HepG2 (cell line): Measurements from ENCODE around the gene CASKIN2. TPM values are rescaled to one million over a fixed set of nuclear protein-coding genes. Genes with fewer than 3 reads are reported as not detected.

Experiments
- PHF8 ChIP-seq: sonication (generic); formaldehyde crosslinking; IDR thresholded peaks from 2 replicates; pipeline ENCODE4 v1.5.0; 2020; ENCODE audit warnings: missing genetic modification reagents
- RAD21 ChIP-seq: fragments of 450-650 bp; formaldehyde crosslinking; IDR thresholded peaks from 2 replicates; pipeline ENCODE4 v1.5.0; 2020; ENCODE audit warnings: mild to moderate bottlenecking
- RFXAP ChIP-seq: sonication (generic); formaldehyde crosslinking; IDR thresholded peaks from 2 replicates; pipeline ENCODE4 v1.4.0; 2020; ENCODE audit warnings: missing genetic modification reagents, borderline replicate concordance
- TRAFD1 ChIP-seq: sonication (generic); formaldehyde crosslinking; IDR thresholded peaks from 2 replicates; pipeline ENCODE4 v1.5.1; 2020; ENCODE audit warnings: missing genetic modification reagents, mild to moderate bottlenecking, borderline replicate concordance
- ZBTB43 ChIP-seq: sonication (generic); formaldehyde crosslinking; conservative IDR thresholded peaks from 2 replicates; pipeline ENCODE4 v1.4.0; 2020; ENCODE audit warnings: missing genetic modification reagents
- ZNF414 ChIP-seq: sonication (generic); formaldehyde crosslinking; IDR thresholded peaks from 2 replicates; pipeline ENCODE4 v1.5.0; 2020; ENCODE audit warnings: missing genetic modification reagents
- ZNF577 ChIP-seq: sonication (generic); formaldehyde crosslinking; IDR thresholded peaks from 2 replicates; pipeline ENCODE4 v1.4.0; 2020; ENCODE audit warnings: mild to moderate bottlenecking, low read depth, missing genetic modification reagents, borderline replicate concordance
- ZNF709 ChIP-seq: sonication (generic); formaldehyde crosslinking; IDR thresholded peaks from 2 replicates; pipeline ENCODE4 v1.5.0; 2020; ENCODE audit warnings: mild to moderate bottlenecking, missing genetic modification reagents
- ZNF788 ChIP-seq: sonication (generic); formaldehyde crosslinking; IDR thresholded peaks from 2 replicates; pipeline ENCODE4 v1.5.0; 2020; ENCODE audit warnings: mild to moderate bottlenecking, missing genetic modification reagents, borderline replicate concordance
- polyA plus RNA-seq, 8 experiments: library from polyadenylated mRNA; depleted of rRNA in 3 of 8; stranded (reverse) in 7 of 8; unstranded in 1 of 8; fragments of >200 nt; fragmentation: Illumina TruSeq in 4 of 8; extraction: Trizol in 4 of 8; gene quantifications; 2 replicates each; pipeline versions ENCODE4 v1.2.1 to v1.2.3, GENCODE V29; 2011 to 2016; ENCODE audit warnings: low read depth in 4 of 8, missing spikeins in 1 of 8, mixed read lengths in 1 of 8; ENCODE audit not compliant: insufficient read depth in 1 of 8
- total RNA-seq, 5 experiments: library from RNA; depleted of rRNA; stranded (reverse); fragments of >200 nt; fragmentation: Illumina TruSeq; extraction: Trizol; gene quantifications; 2 replicates each; pipeline ENCODE4 v1.2.3, GENCODE V29; 2016; ENCODE audit warnings: low read depth in 1 of 5
- TF ChIP-seq, protein P1 (sequence below): sonication (generic); formaldehyde crosslinking; IDR thresholded peaks from 2 replicates; pipeline ENCODE4 v1.4.0; 2020; ENCODE audit warnings: low read depth, missing genetic modification reagents
- TF ChIP-seq, protein P2 (sequence below): sonication (generic); formaldehyde crosslinking; IDR thresholded peaks from 2 replicates; pipeline ENCODE4 v1.4.0; 2020; ENCODE audit warnings: missing genetic modification reagents; ENCODE audit errors: not compliant biosample characterization
- TF ChIP-seq, protein P3 (sequence below): sonication (generic); formaldehyde crosslinking; IDR thresholded peaks from 2 replicates; pipeline ENCODE4 v1.9.0; 2021; ENCODE audit warnings: missing genetic modification reagents, borderline replicate concordance
- TF ChIP-seq, protein P4 (sequence below), 2 experiments: sonication (generic) in 1 of 2; formaldehyde crosslinking in 1 of 2; IDR thresholded peaks; 2 replicates each; pipeline versions ENCODE4 v1.4.0 to v1.6.1; 2018 to 2020; ENCODE audit warnings: missing genetic modification reagents in 2 of 2, borderline replicate concordance in 1 of 2, low read depth in 1 of 2, mild to moderate bottlenecking in 1 of 2, missing biosample characterization in 1 of 2

Gene CASKIN2
- total and polyA plus RNA-seq, 2 of the 13 experiments (the other 11 are each of a cell fraction or from before 2014, with no cell fraction given), result 5.2 to 7.8 TPM

DNA sequence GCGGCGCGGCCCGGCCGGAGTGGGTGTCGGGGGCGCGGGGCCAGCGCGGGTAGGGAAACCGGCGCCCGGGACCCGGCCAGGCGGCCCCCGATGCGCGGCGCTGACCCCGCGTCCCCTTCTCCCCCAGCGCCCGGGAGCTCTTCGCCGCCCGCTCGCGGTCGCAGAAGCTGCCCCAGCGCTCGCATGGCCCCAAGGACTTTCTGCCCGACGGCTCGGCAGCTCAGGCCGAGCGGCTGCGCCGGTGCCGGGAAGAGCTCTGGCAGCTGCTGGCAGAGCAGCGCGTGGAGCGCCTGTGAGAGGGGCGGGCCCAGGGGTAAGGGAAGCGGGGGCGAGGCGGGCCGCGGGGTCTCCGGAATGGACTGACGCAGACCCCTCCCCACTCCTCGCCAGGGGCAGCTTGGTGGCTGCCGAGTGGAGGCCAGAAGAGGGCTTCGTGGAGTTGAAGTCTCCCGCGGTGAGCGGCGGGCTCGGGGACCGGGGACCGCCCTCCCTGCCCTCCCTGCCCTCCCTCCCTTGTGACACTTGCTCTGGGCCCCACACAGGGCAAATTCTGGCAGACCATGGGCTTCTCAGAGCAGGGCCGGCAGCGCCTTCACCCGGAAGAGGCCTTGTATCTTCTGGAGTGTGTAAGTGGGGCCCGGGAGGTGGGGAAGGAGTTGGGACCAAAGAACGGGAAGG is 1.4 kb upstream of the CASKIN2 start (continued):
- TF ChIP-seq, protein P1, sequence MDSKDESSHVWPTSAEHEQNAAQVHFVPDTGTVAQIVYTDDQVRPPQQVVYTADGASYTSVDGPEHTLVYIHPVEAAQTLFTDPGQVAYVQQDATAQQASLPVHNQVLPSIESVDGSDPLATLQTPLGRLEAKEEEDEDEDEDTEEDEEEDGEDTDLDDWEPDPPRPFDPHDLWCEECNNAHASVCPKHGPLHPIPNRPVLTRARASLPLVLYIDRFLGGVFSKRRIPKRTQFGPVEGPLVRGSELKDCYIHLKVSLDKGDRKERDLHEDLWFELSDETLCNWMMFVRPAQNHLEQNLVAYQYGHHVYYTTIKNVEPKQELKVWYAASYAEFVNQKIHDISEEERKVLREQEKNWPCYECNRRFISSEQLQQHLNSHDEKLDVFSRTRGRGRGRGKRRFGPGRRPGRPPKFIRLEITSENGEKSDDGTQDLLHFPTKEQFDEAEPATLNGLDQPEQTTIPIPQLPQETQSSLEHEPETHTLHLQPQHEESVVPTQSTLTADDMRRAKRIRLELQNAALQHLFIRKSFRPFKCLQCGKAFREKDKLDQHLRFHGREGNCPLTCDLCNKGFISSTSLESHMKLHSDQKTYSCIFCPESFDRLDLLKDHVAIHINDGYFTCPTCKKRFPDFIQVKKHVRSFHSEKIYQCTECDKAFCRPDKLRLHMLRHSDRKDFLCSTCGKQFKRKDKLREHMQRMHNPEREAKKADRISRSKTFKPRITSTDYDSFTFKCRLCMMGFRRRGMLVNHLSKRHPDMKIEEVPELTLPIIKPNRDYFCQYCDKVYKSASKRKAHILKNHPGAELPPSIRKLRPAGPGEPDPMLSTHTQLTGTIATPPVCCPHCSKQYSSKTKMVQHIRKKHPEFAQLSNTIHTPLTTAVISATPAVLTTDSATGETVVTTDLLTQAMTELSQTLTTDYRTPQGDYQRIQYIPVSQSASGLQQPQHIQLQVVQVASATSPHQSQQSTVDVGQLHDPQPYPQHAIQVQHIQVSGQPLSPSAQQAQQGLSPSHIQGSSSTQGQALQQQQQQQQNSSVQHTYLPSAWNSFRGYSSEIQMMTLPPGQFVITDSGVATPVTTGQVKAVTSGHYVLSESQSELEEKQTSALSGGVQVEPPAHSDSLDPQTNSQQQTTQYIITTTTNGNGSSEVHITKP, result 0 out of 2 replicates have a peak, but pooled peaks have one; percentile 37
- no peak for TF ChIP-seq ZBTB43 (CRISPR knock-in tag)
- TF ChIP-seq ZNF414, result 0 out of 2 replicates have a peak, but pooled peaks have one; percentile 34
- TF ChIP-seq TRAFD1, result no peak
- TF ChIP-seq PHF8 (CRISPR knock-in tag), result peak; percentile 51; the same call in 1 of the 2 replicates
- TF ChIP-seq RFXAP, result no peak
- TF ChIP-seq ZNF788 (CRISPR knock-in tag), result peak; percentile 7; the same call in 1 of the 2 replicates
- TF ChIP-seq RAD21, result no peak
- no peak for TF ChIP-seq ZNF577 (CRISPR knock-in tag)
- TF ChIP-seq, protein P2, sequence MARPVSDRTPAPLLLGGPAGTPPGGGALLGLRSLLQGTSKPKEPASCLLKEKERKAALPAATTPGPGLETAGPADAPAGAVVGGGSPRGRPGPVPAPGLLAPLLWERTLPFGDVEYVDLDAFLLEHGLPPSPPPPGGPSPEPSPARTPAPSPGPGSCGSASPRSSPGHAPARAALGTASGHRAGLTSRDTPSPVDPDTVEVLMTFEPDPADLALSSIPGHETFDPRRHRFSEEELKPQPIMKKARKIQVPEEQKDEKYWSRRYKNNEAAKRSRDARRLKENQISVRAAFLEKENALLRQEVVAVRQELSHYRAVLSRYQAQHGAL (CRISPR knock-in tag), result no peak
- 0 out of 2 replicates have a peak, but pooled peaks have one; percentile 2 for TF ChIP-seq ZNF709 (CRISPR knock-in tag)
- TF ChIP-seq, protein P3, sequence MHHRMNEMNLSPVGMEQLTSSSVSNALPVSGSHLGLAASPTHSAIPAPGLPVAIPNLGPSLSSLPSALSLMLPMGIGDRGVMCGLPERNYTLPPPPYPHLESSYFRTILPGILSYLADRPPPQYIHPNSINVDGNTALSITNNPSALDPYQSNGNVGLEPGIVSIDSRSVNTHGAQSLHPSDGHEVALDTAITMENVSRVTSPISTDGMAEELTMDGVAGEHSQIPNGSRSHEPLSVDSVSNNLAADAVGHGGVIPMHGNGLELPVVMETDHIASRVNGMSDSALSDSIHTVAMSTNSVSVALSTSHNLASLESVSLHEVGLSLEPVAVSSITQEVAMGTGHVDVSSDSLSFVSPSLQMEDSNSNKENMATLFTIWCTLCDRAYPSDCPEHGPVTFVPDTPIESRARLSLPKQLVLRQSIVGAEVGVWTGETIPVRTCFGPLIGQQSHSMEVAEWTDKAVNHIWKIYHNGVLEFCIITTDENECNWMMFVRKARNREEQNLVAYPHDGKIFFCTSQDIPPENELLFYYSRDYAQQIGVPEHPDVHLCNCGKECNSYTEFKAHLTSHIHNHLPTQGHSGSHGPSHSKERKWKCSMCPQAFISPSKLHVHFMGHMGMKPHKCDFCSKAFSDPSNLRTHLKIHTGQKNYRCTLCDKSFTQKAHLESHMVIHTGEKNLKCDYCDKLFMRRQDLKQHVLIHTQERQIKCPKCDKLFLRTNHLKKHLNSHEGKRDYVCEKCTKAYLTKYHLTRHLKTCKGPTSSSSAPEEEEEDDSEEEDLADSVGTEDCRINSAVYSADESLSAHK (CRISPR knock-in tag), result no peak
- TF ChIP-seq, protein P4, sequence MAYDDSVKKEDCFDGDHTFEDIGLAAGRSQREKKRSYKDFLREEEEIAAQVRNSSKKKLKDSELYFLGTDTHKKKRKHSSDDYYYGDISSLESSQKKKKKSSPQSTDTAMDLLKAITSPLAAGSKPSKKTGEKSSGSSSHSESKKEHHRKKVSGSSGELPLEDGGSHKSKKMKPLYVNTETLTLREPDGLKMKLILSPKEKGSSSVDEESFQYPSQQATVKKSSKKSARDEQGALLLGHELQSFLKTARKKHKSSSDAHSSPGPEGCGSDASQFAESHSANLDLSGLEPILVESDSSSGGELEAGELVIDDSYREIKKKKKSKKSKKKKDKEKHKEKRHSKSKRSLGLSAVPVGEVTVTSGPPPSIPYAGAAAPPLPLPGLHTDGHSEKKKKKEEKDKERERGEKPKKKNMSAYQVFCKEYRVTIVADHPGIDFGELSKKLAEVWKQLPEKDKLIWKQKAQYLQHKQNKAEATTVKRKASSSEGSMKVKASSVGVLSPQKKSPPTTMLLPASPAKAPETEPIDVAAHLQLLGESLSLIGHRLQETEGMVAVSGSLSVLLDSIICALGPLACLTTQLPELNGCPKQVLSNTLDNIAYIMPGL (CRISPR knock-in tag; IDR thresholded peaks at IDR 0.05; ENCODE audit: borderline replicate concordance in 1 of 2, low read depth in 1 of 2), result peak in 1 of 2 experiments; percentile 15; a peak in 1 of 4 replicates
